Measurements from ENCODE around the gene SCYGR7.

GRCh38 chr2:227724394-227725039, 3.6 kb upstream of the SCYGR7 start, which contains the start of gene SCYGR6:
- TF ChIP-seq CTCF (IDR thresholded peaks at IDR 0.05) (no peak), POLR2A (IDR thresholded peaks at IDR 0.05) (no peak)

Measured in uterus (tissue), 2 donors.